ENCODE measurements around the gene DCBLD2. TPM values are rescaled to one million over a fixed set of nuclear protein-coding genes. Genes with fewer than 3 reads are reported as not detected.

The DCBLD2 gene
- total and polyA plus RNA-seq, 2 of the 13 experiments (the other 11 are each of a cell fraction or from before 2014, with no cell fraction given): 43.8 to 56.9 TPM

DNA sequence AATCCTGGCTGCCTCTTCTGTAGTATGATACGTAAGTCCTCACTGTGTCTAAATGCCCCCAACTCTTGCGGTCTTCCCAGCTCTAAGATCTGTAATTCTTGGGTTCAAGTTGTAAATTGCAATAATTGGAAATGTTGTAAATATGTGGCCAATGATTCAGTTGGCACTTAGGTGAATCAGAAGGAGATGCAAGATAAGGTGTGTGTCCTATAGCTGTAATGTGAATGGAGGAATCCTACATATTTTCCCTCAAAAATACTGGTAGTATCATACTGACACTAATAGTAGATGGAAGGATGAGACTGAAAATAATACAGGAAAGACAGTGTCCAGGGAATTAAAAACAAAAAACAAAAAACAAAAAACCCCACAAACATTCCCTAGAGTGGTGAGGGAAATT is 141.9 kb downstream of the DCBLD2 start:
- whole genome bisulfite sequencing (ENCODE audit: low lambda C conversion rate): 96% methylated on average over 2 of the region's 2 CpGs
- ChIA-PET CTCF (ENCODE audit: low intra/inter-chr PET ratio, low total read pairs) (no interaction called here), POLR2A (no interaction called here)
- ATAC-seq (no peak), FAIRE-seq (no peak), DNase-seq (ENCODE audit: low spot score) (no peak)
- H3K27me3 ChIP-seq (ENCODE audit: control insufficient read depth in 1 of 2, insufficient read depth in 2 of 2, low read length in 2 of 2): no peaks in the 10 kb centered on the region
- H3K79me2 ChIP-seq (ENCODE audit: insufficient read depth, low read length): peaks cover 23% of the 10 kb centered on the region
- TF ChIP-seq, protein P1, sequence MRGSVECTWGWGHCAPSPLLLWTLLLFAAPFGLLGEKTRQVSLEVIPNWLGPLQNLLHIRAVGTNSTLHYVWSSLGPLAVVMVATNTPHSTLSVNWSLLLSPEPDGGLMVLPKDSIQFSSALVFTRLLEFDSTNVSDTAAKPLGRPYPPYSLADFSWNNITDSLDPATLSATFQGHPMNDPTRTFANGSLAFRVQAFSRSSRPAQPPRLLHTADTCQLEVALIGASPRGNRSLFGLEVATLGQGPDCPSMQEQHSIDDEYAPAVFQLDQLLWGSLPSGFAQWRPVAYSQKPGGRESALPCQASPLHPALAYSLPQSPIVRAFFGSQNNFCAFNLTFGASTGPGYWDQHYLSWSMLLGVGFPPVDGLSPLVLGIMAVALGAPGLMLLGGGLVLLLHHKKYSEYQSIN (CRISPR knock-in tag; IDR thresholded peaks at IDR 0.05; ENCODE audit: borderline replicate concordance): no peak
- TF ChIP-seq KDM3A (CRISPR knock-in tag; IDR thresholded peaks at IDR 0.05; ENCODE audit: low read depth): no peak
- TF ChIP-seq, protein P2, sequence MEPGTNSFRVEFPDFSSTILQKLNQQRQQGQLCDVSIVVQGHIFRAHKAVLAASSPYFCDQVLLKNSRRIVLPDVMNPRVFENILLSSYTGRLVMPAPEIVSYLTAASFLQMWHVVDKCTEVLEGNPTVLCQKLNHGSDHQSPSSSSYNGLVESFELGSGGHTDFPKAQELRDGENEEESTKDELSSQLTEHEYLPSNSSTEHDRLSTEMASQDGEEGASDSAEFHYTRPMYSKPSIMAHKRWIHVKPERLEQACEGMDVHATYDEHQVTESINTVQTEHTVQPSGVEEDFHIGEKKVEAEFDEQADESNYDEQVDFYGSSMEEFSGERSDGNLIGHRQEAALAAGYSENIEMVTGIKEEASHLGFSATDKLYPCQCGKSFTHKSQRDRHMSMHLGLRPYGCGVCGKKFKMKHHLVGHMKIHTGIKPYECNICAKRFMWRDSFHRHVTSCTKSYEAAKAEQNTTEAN (CRISPR knock-in tag; conservative IDR thresholded peaks at IDR 0.05): no peak
- TF ChIP-seq ZBTB3 (CRISPR knock-in tag; IDR thresholded peaks at IDR 0.05; ENCODE audit: borderline replicate concordance, low read depth): no peak
- TF ChIP-seq MAZ (IDR thresholded peaks at IDR 0.05; ENCODE audit: borderline replicate concordance, low read depth, low read length): no peak
- no peak for TF ChIP-seq MAZ (CRISPR knock-in tag; IDR thresholded peaks at IDR 0.05; ENCODE audit: low read depth)
- TF ChIP-seq, protein P3, sequence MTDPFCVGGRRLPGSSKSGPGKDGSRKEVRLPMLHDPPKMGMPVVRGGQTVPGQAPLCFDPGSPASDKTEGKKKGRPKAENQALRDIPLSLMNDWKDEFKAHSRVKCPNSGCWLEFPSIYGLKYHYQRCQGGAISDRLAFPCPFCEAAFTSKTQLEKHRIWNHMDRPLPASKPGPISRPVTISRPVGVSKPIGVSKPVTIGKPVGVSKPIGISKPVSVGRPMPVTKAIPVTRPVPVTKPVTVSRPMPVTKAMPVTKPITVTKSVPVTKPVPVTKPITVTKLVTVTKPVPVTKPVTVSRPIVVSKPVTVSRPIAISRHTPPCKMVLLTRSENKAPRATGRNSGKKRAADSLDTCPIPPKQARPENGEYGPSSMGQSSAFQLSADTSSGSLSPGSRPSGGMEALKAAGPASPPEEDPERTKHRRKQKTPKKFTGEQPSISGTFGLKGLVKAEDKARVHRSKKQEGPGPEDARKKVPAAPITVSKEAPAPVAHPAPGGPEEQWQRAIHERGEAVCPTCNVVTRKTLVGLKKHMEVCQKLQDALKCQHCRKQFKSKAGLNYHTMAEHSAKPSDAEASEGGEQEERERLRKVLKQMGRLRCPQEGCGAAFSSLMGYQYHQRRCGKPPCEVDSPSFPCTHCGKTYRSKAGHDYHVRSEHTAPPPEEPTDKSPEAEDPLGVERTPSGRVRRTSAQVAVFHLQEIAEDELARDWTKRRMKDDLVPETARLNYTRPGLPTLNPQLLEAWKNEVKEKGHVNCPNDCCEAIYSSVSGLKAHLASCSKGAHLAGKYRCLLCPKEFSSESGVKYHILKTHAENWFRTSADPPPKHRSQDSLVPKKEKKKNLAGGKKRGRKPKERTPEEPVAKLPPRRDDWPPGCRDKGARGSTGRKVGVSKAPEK (CRISPR knock-in tag; IDR thresholded peaks at IDR 0.05; ENCODE audit: borderline replicate concordance): no peak
- TF ChIP-seq HDAC1 (CRISPR knock-in tag; IDR thresholded peaks at IDR 0.05): no peak
- TF ChIP-seq, protein P4, sequence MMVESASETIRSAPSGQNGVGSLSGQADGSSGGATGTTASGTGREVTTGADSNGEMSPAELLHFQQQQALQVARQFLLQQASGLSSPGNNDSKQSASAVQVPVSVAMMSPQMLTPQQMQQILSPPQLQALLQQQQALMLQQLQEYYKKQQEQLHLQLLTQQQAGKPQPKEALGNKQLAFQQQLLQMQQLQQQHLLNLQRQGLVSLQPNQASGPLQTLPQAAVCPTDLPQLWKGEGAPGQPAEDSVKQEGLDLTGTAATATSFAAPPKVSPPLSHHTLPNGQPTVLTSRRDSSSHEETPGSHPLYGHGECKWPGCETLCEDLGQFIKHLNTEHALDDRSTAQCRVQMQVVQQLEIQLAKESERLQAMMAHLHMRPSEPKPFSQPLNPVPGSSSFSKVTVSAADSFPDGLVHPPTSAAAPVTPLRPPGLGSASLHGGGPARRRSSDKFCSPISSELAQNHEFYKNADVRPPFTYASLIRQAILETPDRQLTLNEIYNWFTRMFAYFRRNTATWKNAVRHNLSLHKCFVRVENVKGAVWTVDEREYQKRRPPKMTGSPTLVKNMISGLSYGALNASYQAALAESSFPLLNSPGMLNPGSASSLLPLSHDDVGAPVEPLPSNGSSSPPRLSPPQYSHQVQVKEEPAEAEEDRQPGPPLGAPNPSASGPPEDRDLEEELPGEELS (CRISPR knock-in tag; IDR thresholded peaks at IDR 0.05): no peak
- TF ChIP-seq, protein P5, sequence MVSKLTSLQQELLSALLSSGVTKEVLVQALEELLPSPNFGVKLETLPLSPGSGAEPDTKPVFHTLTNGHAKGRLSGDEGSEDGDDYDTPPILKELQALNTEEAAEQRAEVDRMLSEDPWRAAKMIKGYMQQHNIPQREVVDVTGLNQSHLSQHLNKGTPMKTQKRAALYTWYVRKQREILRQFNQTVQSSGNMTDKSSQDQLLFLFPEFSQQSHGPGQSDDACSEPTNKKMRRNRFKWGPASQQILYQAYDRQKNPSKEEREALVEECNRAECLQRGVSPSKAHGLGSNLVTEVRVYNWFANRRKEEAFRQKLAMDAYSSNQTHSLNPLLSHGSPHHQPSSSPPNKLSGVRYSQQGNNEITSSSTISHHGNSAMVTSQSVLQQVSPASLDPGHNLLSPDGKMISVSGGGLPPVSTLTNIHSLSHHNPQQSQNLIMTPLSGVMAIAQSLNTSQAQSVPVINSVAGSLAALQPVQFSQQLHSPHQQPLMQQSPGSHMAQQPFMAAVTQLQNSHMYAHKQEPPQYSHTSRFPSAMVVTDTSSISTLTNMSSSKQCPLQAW (CRISPR knock-in tag; IDR thresholded peaks at IDR 0.05): no peak
- H2AFZ ChIP-seq (ENCODE audit: low read length): no peak overlapping the region
- no peak overlapping the region for H3K4me2 ChIP-seq (ENCODE audit: low read depth, low read length)
- no peak overlapping the region for H3K9ac ChIP-seq (ENCODE audit: insufficient read depth, low read depth, low read length)
- in situ Hi-C loops (cut with HindIII; ENCODE audit: extremely low pct_ligation_motif_present, low pct_unique_long_range_greater_than_20kb): no loop called here
- H4K20me1 ChIP-seq (ENCODE audit: insufficient read depth, low read length): no peaks in the 10 kb centered on the region; the same call in 1 of the 2 replicates
- intact Hi-C loops (cut with micrococcal nuclease; ENCODE audit: unreplicated experiment): no loop called here
- no peak overlapping the region for H3K27ac ChIP-seq (ENCODE audit: extremely low read length, insufficient read depth, low read length)
- no peak overlapping the region for H3K4me3 ChIP-seq (replicated peaks in 1 of 3; ENCODE audit: insufficient read depth in 1 of 3, low read depth in 2 of 3, low read length in 3 of 3)
- no peaks in the 10 kb centered on the region for H3K4me1 ChIP-seq (ENCODE audit: insufficient read depth, low read length)
- H3K36me3 ChIP-seq (replicated peaks in 1 of 2; ENCODE audit: control insufficient read depth in 1 of 2, insufficient read depth in 2 of 2, low read length in 2 of 2): peaks cover 2 to 9% of the 10 kb centered on the region in 2 experiments; a peak in 4 of 5 replicates
- BruUV-seq (replicated peaks): no TSS peak
- no peaks in the 10 kb centered on the region for H3K9me3 ChIP-seq (ENCODE audit: low read length)

Data from HepG2 (cell line).